ENCODE data around the gene CACNA2D3.

GRCh38 chr3:54169524-54169923 is 47.2 kb downstream of the CACNA2D3 start:
- TF ChIP-seq, protein P1, sequence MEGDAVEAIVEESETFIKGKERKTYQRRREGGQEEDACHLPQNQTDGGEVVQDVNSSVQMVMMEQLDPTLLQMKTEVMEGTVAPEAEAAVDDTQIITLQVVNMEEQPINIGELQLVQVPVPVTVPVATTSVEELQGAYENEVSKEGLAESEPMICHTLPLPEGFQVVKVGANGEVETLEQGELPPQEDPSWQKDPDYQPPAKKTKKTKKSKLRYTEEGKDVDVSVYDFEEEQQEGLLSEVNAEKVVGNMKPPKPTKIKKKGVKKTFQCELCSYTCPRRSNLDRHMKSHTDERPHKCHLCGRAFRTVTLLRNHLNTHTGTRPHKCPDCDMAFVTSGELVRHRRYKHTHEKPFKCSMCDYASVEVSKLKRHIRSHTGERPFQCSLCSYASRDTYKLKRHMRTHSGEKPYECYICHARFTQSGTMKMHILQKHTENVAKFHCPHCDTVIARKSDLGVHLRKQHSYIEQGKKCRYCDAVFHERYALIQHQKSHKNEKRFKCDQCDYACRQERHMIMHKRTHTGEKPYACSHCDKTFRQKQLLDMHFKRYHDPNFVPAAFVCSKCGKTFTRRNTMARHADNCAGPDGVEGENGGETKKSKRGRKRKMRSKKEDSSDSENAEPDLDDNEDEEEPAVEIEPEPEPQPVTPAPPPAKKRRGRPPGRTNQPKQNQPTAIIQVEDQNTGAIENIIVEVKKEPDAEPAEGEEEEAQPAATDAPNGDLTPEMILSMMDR (IDR thresholded peaks at IDR 0.05; ENCODE audit: low read depth, low read length, missing input control): no peak
- TF ChIP-seq JUND (IDR thresholded peaks at IDR 0.05) (no peak), RAD21 (IDR thresholded peaks at IDR 0.05) (no peak), MAX (IDR thresholded peaks at IDR 0.05) (no peak), YY1 (IDR thresholded peaks at IDR 0.05) (no peak), EGR1 (IDR thresholded peaks at IDR 0.05; ENCODE audit: low read depth in 2 of 2) (no peak), SP1 (IDR thresholded peaks at IDR 0.05) (no peak)
